ENCODE measurements around the gene EXT2. TPM values are rescaled to one million over a fixed set of nuclear protein-coding genes. Genes with fewer than 3 reads are reported as not detected.

The EXT2 gene
- total RNA-seq, 1 experiment from 2014 or later: 82.3 TPM

DNA sequence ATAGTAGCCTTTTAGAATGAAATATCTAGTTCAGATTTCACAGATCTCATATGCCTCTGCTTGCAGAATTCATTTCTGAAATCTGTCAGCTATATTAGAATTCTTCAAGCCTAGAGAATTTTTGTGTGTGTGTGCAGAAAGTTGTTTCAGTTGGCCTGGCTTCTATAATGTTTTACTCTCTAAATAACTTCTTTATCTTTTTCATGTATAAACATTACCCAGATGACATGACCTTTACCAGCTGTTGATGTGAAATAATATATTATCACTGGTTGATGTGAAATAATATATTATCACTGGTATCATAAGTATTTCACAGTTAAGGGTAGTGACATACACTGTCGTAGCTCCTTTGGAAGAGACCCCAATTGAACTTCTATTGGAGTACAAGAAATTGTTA lies 141.7 kb downstream of the EXT2 start:
- DNase-seq (ENCODE audit: low read depth): no peak

DNA sequence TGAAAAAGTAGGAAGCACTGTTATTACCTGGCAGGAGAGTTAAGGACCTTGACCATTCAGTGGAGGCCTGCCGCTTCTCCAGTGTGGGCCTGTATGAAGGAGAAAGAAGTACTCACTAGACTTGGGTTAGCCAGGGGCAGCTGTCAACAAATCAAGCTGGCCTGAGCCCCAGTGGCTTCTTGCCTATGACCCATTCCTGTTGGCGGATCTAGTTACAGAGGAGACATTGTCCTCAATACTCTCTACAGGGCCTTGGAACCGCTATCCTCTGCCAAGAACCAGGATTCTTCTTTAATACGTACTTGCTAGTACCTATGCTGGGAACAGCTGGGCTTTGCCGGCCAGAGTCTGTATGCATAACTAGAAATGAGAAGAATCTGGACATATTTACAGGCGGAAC lies 146.4 kb downstream of the EXT2 start:
- DNase-seq (ENCODE audit: low read depth): no peak

- DNase-seq (ENCODE audit: low read depth): peak; percentile 49
Measured at GRCh38 chr11:44243086-44243485, 147.6 kb downstream of the EXT2 start.

- DNase-seq (ENCODE audit: low read depth): peak; percentile 77
Measured at GRCh38 chr11:44243595-44244343, 148.3 kb downstream of the EXT2 start.

- peak; percentile 46 for DNase-seq (ENCODE audit: low read depth)
Measured at GRCh38 chr11:44244639-44245310, 149.3 kb downstream of the EXT2 start.

DNA sequence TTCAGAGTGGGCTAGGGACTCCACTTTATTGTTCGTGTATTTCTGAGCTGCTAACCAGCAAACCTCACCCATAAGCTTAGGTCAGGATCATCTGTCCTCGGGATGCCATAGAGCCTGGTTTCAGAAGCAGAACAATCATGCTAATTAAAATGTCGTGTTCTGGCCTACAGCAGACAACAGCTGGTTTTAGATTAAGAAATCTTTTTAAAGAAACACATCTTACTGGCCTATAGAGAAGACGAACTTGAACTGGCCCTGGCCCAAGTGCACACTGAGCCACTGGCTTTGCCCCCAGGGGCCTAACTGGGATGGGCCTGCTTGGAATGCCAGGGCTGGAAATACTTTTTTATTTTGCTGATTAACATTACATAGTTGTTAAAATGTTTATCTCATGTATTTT lies 151.2 kb downstream of the EXT2 start:
- DNase-seq (ENCODE audit: low read depth): peak; percentile 82

DNA sequence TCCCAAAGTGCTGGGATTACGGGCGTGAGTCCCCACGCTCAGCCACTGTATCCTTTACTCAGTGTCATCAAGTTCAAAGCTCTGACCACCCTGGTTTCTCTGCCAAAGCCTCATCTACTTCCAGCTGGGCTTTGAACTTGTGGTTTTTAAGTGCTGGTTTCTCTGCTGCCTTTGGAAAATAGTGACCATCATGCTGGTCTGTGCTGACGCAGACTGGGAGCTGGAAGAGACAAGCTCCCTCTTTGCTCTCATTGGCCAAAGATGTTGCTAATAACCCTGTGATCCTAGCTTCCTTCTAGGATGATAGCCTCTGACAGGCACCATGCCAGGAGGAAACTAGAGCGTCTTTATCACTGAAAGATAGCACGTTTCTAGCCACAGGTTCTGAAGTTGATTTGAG lies 152.0 kb downstream of the EXT2 start:
- no peak for DNase-seq (ENCODE audit: low read depth)

GRCh38 chr11:44248109-44248508 lies 152.6 kb downstream of the EXT2 start:
- no peak for DNase-seq (ENCODE audit: low read depth)

GRCh38 chr11:44250421-44250820 lies 154.9 kb downstream of the EXT2 start:
- DNase-seq (ENCODE audit: low read depth): no peak

DNA sequence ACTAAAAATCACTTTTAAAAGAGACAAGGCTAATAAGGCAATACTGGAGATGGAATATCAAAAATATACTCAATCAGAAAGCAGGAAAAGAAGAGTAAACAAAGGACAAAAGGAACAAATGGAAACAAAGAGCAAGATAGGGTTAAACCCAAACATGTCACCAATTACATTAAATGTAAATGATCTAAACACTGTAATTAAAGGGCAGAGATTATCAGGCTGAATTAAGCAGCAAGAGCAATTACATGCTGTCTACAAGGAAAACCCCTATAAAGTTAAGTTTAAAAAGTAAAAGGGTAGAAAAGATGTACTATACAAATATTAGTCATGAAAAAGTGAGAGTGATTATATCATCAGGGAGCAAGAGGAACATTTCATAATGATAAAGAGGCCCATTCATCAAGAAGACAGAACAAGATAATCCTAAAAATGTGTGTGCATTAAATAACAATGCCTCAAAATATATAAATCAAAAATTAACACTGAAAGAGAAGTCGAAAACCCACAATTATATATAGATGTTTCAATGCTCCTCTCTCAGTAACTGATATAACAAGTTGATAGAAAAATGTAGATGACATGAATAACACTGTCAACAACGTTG lies 157.6 kb downstream of the EXT2 start:
- DNase-seq (ENCODE audit: low read depth): no peak

- DNase-seq (ENCODE audit: low read depth): no peak
Measured at GRCh38 chr11:44255406-44256071, 160.1 kb downstream of the EXT2 start.

- DNase-seq (ENCODE audit: low read depth): peak; percentile 9
Measured at GRCh38 chr11:44256673-44257291, 161.3 kb downstream of the EXT2 start.

DNA sequence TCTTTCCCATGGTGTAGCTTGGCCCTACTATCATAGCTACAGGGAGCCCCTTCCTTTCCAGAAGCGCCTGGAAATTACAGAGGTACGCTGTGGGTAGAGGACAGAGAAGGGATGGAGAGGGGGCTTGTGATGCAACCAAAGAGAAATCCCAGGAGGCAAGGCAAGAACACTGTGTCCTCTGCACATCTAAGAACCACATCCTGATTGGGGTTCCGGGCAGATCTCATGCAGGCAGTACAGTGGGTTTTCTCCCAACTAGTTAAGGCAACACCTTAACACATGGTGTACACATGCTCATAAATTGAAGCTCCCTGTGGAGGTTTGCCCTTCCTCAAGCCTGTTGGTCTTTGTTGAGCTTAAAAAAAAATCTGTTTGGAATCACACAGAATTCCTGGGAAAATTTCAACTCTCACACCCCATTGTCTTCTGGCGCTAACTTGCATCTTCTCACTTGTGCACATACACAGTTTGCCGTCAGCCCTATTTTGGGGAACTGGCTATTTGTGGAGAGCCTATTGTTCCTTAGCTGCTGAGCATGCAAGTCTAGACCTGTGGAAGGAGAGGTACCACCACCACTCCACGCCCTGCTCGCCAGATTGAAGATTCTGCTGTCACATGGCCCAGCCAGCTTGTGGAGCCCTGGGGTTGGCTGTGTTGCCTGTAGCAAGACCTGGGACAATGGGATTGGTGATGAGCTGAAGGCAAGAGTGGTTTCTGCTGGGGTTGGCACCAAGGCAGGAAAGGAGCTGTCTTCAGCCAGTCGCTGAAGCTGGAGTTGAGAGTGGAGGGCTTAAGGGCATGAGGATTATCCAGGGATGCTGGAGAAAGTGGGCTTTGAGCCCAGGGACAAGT lies 162.1 kb downstream of the EXT2 start:
- peak; percentile 19 for DNase-seq (ENCODE audit: low read depth)

GRCh38 chr11:44258190-44258489 lies 162.7 kb downstream of the EXT2 start:
- DNase-seq (ENCODE audit: low read depth): peak; percentile 80

DNA sequence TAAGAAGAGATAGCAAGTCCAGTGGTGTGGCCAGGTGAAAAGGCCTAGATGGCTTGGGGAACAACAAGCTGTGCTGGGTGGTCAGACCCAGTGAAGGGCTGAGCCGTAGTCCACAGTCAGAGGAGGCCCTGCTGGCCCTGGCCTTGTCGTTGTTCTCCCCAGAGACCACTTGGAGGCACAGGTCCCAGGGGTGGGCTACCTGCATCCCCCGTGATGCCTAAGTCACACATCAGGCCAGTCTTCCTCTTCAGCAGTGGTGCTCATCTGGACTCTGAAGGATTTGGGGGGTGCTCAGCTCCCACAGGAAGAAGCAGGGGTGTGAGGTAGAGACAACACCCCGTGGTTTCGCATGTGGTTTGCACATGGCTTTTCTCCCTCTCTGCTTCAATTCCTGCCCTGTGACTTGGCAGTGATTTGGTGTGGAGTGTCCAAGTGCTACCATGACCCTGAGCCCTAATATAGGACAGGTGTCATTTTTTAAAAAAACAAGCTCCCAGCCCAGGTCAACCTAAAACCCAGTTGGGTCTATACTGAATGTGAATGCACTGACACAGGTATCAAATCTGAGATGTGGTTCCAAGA lies 163.5 kb downstream of the EXT2 start:
- peak; percentile 55 for DNase-seq (ENCODE audit: low read depth)

- DNase-seq (ENCODE audit: low read depth): peak; percentile 54
Measured at GRCh38 chr11:44260081-44260480, 164.6 kb downstream of the EXT2 start.

- DNase-seq (ENCODE audit: low read depth): no peak
Measured at GRCh38 chr11:44261800-44262591, 166.5 kb downstream of the EXT2 start.

GRCh38 chr11:44263738-44264437 lies 168.4 kb downstream of the EXT2 start:
- DNase-seq (ENCODE audit: low read depth): no peak

GRCh38 chr11:44264438-44264749 lies 168.9 kb downstream of the EXT2 start:
- DNase-seq (ENCODE audit: low read depth): no peak

Measured in LHCN-M2 (cell line).